ENCODE results near the gene HSD11B1. TPM values are rescaled to one million over a fixed set of nuclear protein-coding genes. Genes with fewer than 3 reads are reported as not detected.

The HSD11B1 gene
- total RNA-seq, 1 experiment from 2014 or later: not detected

GRCh38 chr1:209727286-209727685 lies 22.6 kb downstream of the HSD11B1 start:
- H3K27me3 Mint-ChIP-seq (ENCODE audit: low read depth): peaks cover 8% of the 10 kb centered on the region; the same call in 1 of the 2 replicates
- no peaks in the 10 kb centered on the region for H3K36me3 Mint-ChIP-seq
- ATAC-seq (no peak), DNase-seq (ENCODE audit: low spot score) (no peak)
- H3K27ac Mint-ChIP-seq: no peak overlapping the region
- no peak overlapping the region for H3K4me3 Mint-ChIP-seq
- TF ChIP-seq SOX15 (CRISPR knock-in tag; IDR thresholded peaks at IDR 0.05) (no peak), SMAD4 (CRISPR knock-in tag; IDR thresholded peaks at IDR 0.05) (no peak), PRRX2 (CRISPR knock-in tag; IDR thresholded peaks at IDR 0.05) (no peak), E2F4 (CRISPR knock-in tag; IDR thresholded peaks at IDR 0.05; ENCODE audit: borderline replicate concordance, low read depth) (no peak), TEAD4 (CRISPR knock-in tag; IDR thresholded peaks at IDR 0.05) (no peak), IRF2 (CRISPR knock-in tag; IDR thresholded peaks at IDR 0.05; ENCODE audit: borderline replicate concordance, low read depth) (no peak), HMGXB4 (CRISPR knock-in tag; IDR thresholded peaks at IDR 0.05) (no peak), ZBTB21 (CRISPR knock-in tag; IDR thresholded peaks at IDR 0.05; ENCODE audit: borderline replicate concordance) (no peak), MLX (CRISPR knock-in tag; IDR thresholded peaks at IDR 0.05) (no peak), ESRRA (CRISPR knock-in tag; IDR thresholded peaks at IDR 0.05; ENCODE audit: borderline replicate concordance) (no peak), OVOL2 (CRISPR knock-in tag; IDR thresholded peaks at IDR 0.05; ENCODE audit: borderline replicate concordance) (no peak), ZNF512 (CRISPR knock-in tag; IDR thresholded peaks at IDR 0.05; ENCODE audit: borderline replicate concordance) (no peak), ZNF423 (CRISPR knock-in tag; IDR thresholded peaks at IDR 0.05) (no peak)
- no peaks in the 10 kb centered on the region for H3K4me1 Mint-ChIP-seq
- H3K9me3 Mint-ChIP-seq: no peaks in the 10 kb centered on the region
- ChIA-PET POLR2A (no interaction called here), CTCF (no interaction called here)

GRCh38 chr1:209727785-209728184 lies 23.1 kb downstream of the HSD11B1 start:
- Mint-ChIP-seq H3K27me3 (ENCODE audit: low read depth) (peaks cover 10% of the 10 kb centered on the region), H3K27ac (no peak overlapping the region), H3K4me1 (no peaks in the 10 kb centered on the region), H3K4me3 (no peak overlapping the region), H3K36me3 (no peaks in the 10 kb centered on the region), H3K9me3 (no peaks in the 10 kb centered on the region)
- no peak for ATAC-seq
- DNase-seq (ENCODE audit: low spot score): no peak
- ChIA-PET CTCF (no interaction called here), POLR2A (no interaction called here)
- TF ChIP-seq FOXP4 (CRISPR knock-in tag; IDR thresholded peaks at IDR 0.05) (no peak), ZNF416 (CRISPR knock-in tag; IDR thresholded peaks at IDR 0.05) (no peak), NR2C2 (CRISPR knock-in tag; IDR thresholded peaks at IDR 0.05) (no peak), CREM (CRISPR knock-in tag; IDR thresholded peaks at IDR 0.05) (no peak), E2F4 (CRISPR knock-in tag; IDR thresholded peaks at IDR 0.05; ENCODE audit: borderline replicate concordance, low read depth) (no peak), ZNF396 (CRISPR knock-in tag; IDR thresholded peaks at IDR 0.05; ENCODE audit: borderline replicate concordance) (no peak), GRHL2 (CRISPR knock-in tag; IDR thresholded peaks at IDR 0.05; ENCODE audit: insufficient replicate concordance, severe bottlenecking) (no peak), KAT7 (CRISPR knock-in tag; IDR thresholded peaks at IDR 0.05; ENCODE audit: borderline replicate concordance) (no peak), ZNF121 (CRISPR knock-in tag; IDR thresholded peaks at IDR 0.05) (no peak), ATF3 (CRISPR knock-in tag; conservative IDR thresholded peaks at IDR 0.05) (no peak), NFYB (CRISPR knock-in tag; conservative IDR thresholded peaks at IDR 0.05; ENCODE audit: low read depth) (no peak), AFF4 (CRISPR knock-in tag; IDR thresholded peaks at IDR 0.05; ENCODE audit: borderline replicate concordance) (no peak)
